Activated naive CD8-positive, alpha-beta T cell (primary cell): ENCODE measurements around the gene KLHL7.
A peak's percentile ranks its signal among the peaks of the same experiment; 100 is the strongest.

ENCODE experiments used
- H3K27ac Mint-ChIP-seq: one replicate; pipeline ENCODE4 v1.8.0; 2021; ENCODE audit warnings: mixed read lengths
- H3K27me3 Mint-ChIP-seq: one replicate; pipeline ENCODE4 v1.8.0; 2021; ENCODE audit warnings: mixed read lengths
- H3K36me3 Mint-ChIP-seq: one replicate; pipeline ENCODE4 v1.8.0; 2021; ENCODE audit warnings: mixed read lengths
- H3K4me1 Mint-ChIP-seq: one replicate; pipeline ENCODE4 v1.8.0; 2021; ENCODE audit warnings: low read depth, mixed read lengths
- H3K4me3 Mint-ChIP-seq: one replicate; pipeline ENCODE4 v1.8.0; 2021; ENCODE audit warnings: mild to moderate bottlenecking, mixed read lengths
- H3K9me3 Mint-ChIP-seq: one replicate; pipeline ENCODE4 v1.8.0; 2021; ENCODE audit warnings: low read depth, mixed read lengths

KLHL7 gene

DNA sequence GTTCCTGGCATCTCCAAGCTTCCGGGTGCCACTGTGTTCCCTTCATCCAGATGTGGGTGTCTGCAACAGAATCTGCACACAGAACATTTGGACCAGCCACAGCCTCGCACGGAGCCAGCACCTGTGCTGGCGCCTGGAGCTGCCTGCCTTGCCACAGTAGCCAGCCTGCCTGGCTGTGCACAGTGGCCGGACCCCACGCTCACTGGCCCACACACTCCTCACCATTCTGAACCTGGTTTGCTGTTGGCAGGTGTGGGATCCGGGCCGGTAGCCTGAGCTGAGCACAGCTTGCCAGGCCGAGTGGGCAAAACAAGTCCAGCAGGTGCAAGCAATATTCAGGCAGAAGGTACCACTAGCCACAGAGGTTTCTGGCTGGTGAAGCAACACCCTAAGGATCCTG is 7.6 kb upstream of the KLHL7 start:
- Mint-ChIP-seq H3K27me3 (peaks cover 2% of the 10 kb centered on the region), H3K9me3 (no peaks in the 10 kb centered on the region), H3K4me3 (no peak overlapping the region), H3K36me3 (peaks cover 3% of the 10 kb centered on the region), H3K4me1 (no peaks in the 10 kb centered on the region), H3K27ac (no peak overlapping the region)

GRCh38 chr7:23098460-23098859 is 7.1 kb upstream of the KLHL7 start:
- H3K4me3 Mint-ChIP-seq: no peak overlapping the region
- no peaks in the 10 kb centered on the region for H3K9me3 Mint-ChIP-seq
- H3K36me3 Mint-ChIP-seq: peaks cover 3% of the 10 kb centered on the region
- no peaks in the 10 kb centered on the region for H3K4me1 Mint-ChIP-seq
- no peak overlapping the region for H3K27ac Mint-ChIP-seq
- no peaks in the 10 kb centered on the region for H3K27me3 Mint-ChIP-seq

DNA sequence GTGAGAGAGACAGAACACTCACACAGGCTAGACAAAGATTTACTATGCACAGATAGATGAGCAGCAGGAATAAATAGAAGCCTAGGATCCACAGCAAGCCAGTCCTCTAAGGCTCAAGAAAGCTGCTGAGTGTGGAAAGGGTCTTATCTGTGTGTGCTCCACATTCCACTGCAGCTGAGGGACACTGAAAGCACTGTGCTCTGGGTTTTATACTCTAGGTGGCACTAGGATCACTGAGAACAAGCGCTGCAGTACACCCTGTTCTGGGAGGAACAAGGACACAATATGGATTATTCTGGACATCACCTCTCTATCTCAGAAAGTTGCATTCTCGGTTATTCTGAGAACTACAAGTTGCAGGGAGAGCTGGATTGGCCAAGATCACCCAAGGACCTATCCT is 4.9 kb upstream of the KLHL7 start:
- H3K4me3 Mint-ChIP-seq: no peak overlapping the region
- H3K36me3 Mint-ChIP-seq: peaks cover 2% of the 10 kb centered on the region
- H3K4me1 Mint-ChIP-seq: peaks cover 5% of the 10 kb centered on the region
- H3K27ac Mint-ChIP-seq: no peak overlapping the region
- no peaks in the 10 kb centered on the region for H3K27me3 Mint-ChIP-seq
- no peaks in the 10 kb centered on the region for H3K9me3 Mint-ChIP-seq

- Mint-ChIP-seq H3K27me3 (no peaks in the 10 kb centered on the region), H3K27ac (peak overlapping the region; percentile 98), H3K36me3 (peaks cover 6% of the 10 kb centered on the region), H3K4me1 (peaks cover 45% of the 10 kb centered on the region), H3K4me3 (peak overlapping the region; percentile 96), H3K9me3 (no peaks in the 10 kb centered on the region)
These were observed 420 bp upstream of the KLHL7 start for GRCh38 chr7:23105086-23105643.

GRCh38 chr7:23106057-23106822 is 655 bp downstream of the KLHL7 start:
- H3K27me3 Mint-ChIP-seq: no peaks in the 10 kb centered on the region
- peak overlapping the region; percentile 98 for H3K27ac Mint-ChIP-seq
- H3K4me1 Mint-ChIP-seq: peaks cover 51% of the 10 kb centered on the region
- H3K36me3 Mint-ChIP-seq: peaks cover 6% of the 10 kb centered on the region
- peak overlapping the region; percentile 96 for H3K4me3 Mint-ChIP-seq
- no peaks in the 10 kb centered on the region for H3K9me3 Mint-ChIP-seq

DNA sequence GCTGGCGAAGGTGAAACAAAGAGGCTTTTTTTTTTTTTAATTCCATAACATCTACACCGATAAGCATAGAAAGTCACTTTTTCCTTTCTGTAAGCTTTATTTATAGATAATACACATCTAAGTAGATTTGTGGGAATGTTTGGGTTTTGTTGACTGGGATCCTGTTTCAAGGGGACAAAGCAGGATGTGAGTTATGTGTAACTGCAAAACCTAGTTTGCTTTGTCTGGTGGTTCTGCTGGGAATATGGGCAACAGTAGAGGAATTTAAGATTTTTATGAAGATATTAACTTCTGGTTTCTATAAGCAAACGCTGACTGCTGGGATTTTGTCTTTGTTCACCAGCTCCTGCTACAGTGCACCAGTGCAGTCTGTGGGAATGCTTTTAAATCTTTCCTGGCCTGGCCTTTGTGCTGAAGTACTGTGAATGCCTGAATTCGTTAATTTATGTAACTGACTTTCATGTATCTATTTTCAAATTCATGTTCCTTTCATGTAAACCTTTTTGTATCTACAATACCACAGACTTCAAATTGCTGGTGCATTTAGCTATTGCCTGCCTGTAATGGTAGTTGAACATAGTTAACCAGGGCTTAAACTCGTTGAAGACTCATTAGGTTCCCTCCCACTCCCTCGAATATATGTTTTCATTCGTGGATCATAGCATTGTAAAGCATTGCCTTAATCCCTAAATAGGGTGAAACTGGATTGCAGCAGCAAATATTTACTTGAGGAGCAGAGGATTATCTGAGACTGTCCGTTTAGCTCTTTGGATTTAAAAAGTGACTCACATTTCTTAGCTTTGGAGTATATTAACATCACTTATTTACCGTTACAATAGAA is 1.5 kb downstream of the KLHL7 start:
- Mint-ChIP-seq H3K36me3 (peaks cover 7% of the 10 kb centered on the region), H3K9me3 (no peaks in the 10 kb centered on the region), H3K4me1 (peaks cover 53% of the 10 kb centered on the region), H3K27ac (peak overlapping the region; percentile 98), H3K4me3 (peak overlapping the region; percentile 96), H3K27me3 (no peaks in the 10 kb centered on the region)

DNA sequence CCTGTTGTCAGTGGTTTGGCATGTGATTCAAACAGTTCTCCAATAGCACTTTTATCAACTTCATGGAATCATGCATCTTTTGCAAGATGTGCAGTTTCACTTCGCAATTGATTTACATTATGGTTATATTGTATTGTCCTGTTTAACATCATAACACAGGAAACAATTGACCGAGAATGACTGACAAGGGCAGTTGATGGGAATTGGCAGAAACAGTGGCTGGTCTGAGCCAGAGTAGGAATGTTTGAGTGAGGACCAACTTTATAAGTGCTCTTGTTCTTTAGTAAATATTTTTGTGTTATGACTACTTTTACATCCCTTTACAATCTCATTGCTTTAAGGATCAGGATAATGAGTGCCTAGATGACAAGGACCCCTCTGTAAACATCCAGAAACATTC is 2.2 kb downstream of the KLHL7 start:
- H3K36me3 Mint-ChIP-seq: peaks cover 10% of the 10 kb centered on the region
- no peak overlapping the region for H3K27ac Mint-ChIP-seq
- H3K4me1 Mint-ChIP-seq: peaks cover 58% of the 10 kb centered on the region

GRCh38 chr7:23108995-23109394 is 3.4 kb downstream of the KLHL7 start:
- peak overlapping the region; percentile 18 for H3K4me3 Mint-ChIP-seq
- peaks cover 61% of the 10 kb centered on the region for H3K4me1 Mint-ChIP-seq
- peaks cover 10% of the 10 kb centered on the region for H3K36me3 Mint-ChIP-seq
- no peaks in the 10 kb centered on the region for H3K27me3 Mint-ChIP-seq
- no peaks in the 10 kb centered on the region for H3K9me3 Mint-ChIP-seq
- no peak overlapping the region for H3K27ac Mint-ChIP-seq

More for the DNA sequence above, 2.2 kb downstream of the KLHL7 start:
- Mint-ChIP-seq H3K9me3 (no peaks in the 10 kb centered on the region), H3K27me3 (no peaks in the 10 kb centered on the region), H3K4me3 (peak overlapping the region; percentile 96)

DNA sequence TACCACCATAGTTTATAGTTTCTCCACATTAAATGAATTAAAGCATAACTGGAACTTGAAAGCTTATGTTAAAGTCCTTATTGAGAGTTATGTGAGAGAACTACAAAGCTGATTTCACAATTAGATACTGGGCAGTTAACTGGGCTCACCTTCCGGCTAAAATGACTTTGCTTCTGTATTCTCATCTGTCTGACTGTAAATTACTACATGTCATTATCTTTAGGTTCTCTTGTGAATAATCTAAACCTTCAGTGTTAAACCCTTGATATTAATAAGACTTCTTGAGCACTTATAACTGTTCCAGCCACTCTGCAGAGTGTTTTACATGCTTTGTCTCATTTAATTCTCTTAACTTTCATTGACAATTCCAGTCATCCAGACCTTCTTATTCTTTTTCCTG is 3.9 kb downstream of the KLHL7 start:
- Mint-ChIP-seq H3K9me3 (no peaks in the 10 kb centered on the region), H3K36me3 (peaks cover 10% of the 10 kb centered on the region), H3K4me3 (no peak overlapping the region), H3K4me1 (peaks cover 61% of the 10 kb centered on the region), H3K27me3 (no peaks in the 10 kb centered on the region), H3K27ac (no peak overlapping the region)

DNA sequence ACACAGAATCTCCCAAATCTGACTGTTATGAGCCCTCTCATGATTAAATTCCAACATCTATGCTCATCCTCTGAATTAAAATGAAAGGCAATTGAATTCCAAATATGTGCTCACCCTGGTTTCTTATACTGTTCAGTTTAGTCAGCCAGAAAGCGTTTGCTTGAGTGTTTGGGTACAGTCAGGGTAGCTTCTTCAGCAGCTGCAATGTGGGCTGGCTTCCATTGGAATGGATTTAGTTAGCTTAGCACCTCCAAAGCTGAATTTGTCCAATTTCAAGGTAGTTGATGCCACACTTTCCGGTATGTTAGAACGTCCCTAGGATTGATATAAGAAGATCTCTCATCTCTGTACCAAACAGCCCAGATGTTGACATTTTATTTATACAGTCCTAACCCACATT is 9.3 kb downstream of the KLHL7 start:
- Mint-ChIP-seq H3K4me1 (peaks cover 30% of the 10 kb centered on the region), H3K9me3 (no peaks in the 10 kb centered on the region), H3K36me3 (peaks cover 6% of the 10 kb centered on the region), H3K27ac (no peak overlapping the region), H3K4me3 (no peak overlapping the region), H3K27me3 (no peaks in the 10 kb centered on the region)

DNA sequence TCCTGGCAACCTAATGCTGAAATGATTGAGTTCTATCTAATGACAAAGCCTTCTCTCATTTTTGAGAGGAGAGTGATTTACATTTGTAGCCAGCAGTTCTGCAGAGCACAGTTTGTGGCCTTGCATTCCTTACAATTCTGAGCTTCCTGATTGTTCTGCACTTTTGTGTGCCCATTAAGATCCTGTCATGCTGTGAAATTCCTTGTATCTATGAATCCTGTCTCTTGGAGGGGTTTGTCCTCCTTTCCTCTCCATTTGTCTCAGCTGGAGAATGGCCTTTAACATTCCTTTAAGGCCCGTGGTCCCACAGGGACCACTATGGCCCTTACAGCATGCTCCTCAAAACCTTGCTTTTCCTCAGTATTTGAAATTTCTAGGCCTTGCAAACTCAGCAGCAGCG is 10.4 kb downstream of the KLHL7 start:
- H3K27ac Mint-ChIP-seq: no peak overlapping the region

GRCh38 chr7:23117841-23118240 is 12.3 kb downstream of the KLHL7 start:
- Mint-ChIP-seq H3K27me3 (no peaks in the 10 kb centered on the region), H3K4me1 (peaks cover 17% of the 10 kb centered on the region), H3K9me3 (no peaks in the 10 kb centered on the region), H3K4me3 (no peak overlapping the region), H3K36me3 (peaks cover 5% of the 10 kb centered on the region), H3K27ac (no peak overlapping the region)

More for the DNA sequence above, 10.4 kb downstream of the KLHL7 start:
- peaks cover 6% of the 10 kb centered on the region for H3K36me3 Mint-ChIP-seq
- peaks cover 22% of the 10 kb centered on the region for H3K4me1 Mint-ChIP-seq
- H3K9me3 Mint-ChIP-seq: no peaks in the 10 kb centered on the region
- no peak overlapping the region for H3K4me3 Mint-ChIP-seq
- no peaks in the 10 kb centered on the region for H3K27me3 Mint-ChIP-seq

- H3K4me3 Mint-ChIP-seq: no peak overlapping the region
- H3K27ac Mint-ChIP-seq: no peak overlapping the region
- peaks cover 13% of the 10 kb centered on the region for H3K4me1 Mint-ChIP-seq
- H3K27me3 Mint-ChIP-seq: no peaks in the 10 kb centered on the region
- H3K9me3 Mint-ChIP-seq: no peaks in the 10 kb centered on the region
- H3K36me3 Mint-ChIP-seq: peaks cover 7% of the 10 kb centered on the region
These were observed 14.5 kb downstream of the KLHL7 start for GRCh38 chr7:23120106-23120505.

- Mint-ChIP-seq H3K4me3 (no peak overlapping the region), H3K4me1 (peaks cover 13% of the 10 kb centered on the region), H3K27ac (no peak overlapping the region), H3K27me3 (no peaks in the 10 kb centered on the region), H3K9me3 (no peaks in the 10 kb centered on the region), H3K36me3 (peaks cover 10% of the 10 kb centered on the region)
These were observed 15.6 kb downstream of the KLHL7 start for GRCh38 chr7:23121165-23121564.

GRCh38 chr7:23123007-23123406 is 17.4 kb downstream of the KLHL7 start:
- Mint-ChIP-seq H3K27ac (no peak overlapping the region), H3K4me1 (peaks cover 8% of the 10 kb centered on the region), H3K27me3 (no peaks in the 10 kb centered on the region), H3K4me3 (no peak overlapping the region), H3K9me3 (no peaks in the 10 kb centered on the region), H3K36me3 (peaks cover 13% of the 10 kb centered on the region)
